Airway epithelial cell (primary cell): ENCODE data around the gene PDE4DIP. TPM values are rescaled to one million over a fixed set of nuclear protein-coding genes. Genes with fewer than 3 reads are reported as not detected.

ENCODE experiments used
- total RNA-seq: library from RNA; depleted of rRNA; stranded (reverse); fragments of >200 nt; gene quantifications from 2 replicates; pipeline ENCODE4 v1.2.3, GENCODE V29; 2015

PDE4DIP gene
- 15.5 and 21.1 TPM in 2 replicates for total RNA-seq

DNA sequence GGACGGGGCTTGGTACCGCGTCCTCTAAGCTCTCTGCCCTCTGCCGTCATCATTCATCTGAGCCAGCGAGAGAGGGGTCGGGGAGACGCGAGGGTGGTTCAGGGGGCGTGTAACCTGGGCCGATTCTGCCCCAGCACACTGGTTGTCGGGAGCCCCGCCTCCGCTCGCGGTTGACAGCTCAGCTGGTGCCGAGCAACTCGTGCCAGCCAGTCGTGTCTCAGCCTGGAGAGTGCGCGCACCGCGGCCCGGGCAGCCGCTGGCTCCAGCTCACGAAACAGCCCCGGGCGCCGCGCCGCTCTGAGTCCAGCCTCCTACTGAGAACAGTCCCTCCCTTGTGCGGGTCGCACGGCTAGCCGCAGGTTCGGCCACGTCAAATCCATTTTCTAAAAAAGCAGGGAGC is at the start of gene PDE4DIP:
Gene PDE4DIP, plus strand, starts transcription at position 209 of the 400 bp plus-strand sequence. CDS start 347 bp downstream, outside the sequence.

Other genes with a start within 250 kb of the PDE4DIP start
- 8.8 and 9.4 TPM in 2 replicates for gene NBPF14, start 248.4 kb upstream of the PDE4DIP start, total RNA-seq
- gene NUDT4B, start 95.7 kb upstream of the PDE4DIP start, total RNA-seq = 14.4 and 16.9 TPM in 2 replicates